ENCODE results near the gene OAT. TPM values are rescaled to one million over a fixed set of nuclear protein-coding genes. Genes with fewer than 3 reads are reported as not detected.
A peak's percentile ranks its signal among the peaks of the same experiment; 100 is the strongest.

Gene OAT
- total and polyA plus RNA-seq, 7 experiments from 2014 or later = 29.6 to 80.0 (median 44.6) TPM

DNA sequence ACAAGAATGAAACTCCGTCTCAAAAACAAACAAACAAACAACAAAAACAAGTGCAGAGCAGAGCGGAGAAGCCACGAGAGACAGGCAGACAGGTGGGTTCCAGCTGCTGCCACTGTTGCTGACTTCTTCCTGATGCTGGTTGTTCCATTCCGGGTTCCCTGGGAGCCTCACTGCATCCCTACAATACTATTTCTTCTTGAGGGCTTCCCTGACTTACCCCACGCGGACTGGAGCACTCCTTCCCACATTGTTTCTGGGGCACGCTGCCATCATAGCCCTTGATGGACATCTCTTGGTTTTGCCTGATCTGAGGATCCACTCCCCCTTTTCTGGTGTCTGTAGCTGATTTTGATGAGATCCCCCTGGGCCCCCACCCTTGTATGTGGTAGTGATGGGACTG is 36.7 kb upstream of the OAT start:
- no peaks in the 10 kb centered on the region for H3K36me3 Mint-ChIP-seq
- intact Hi-C loops (cut with micrococcal nuclease) = no loop called here
- H3K4me3 ChIP-seq (ENCODE audit: low read length) = no peak overlapping the region
- H3K36me3 ChIP-seq (ENCODE audit: control insufficient read depth in 2 of 3, insufficient read depth in 3 of 3, low read length in 3 of 3) = no peaks in the 10 kb centered on the region
- ChIA-PET CTCF (interaction anchor here (0.6 kb wide), 1 partner anchor 11 kb away, joined by 3 read pairs; no protein-coding TSS in a partner anchor), POLR2A (no interaction called here)
- H3K27ac ChIP-seq (ENCODE audit: low read depth, low read length) = no peak overlapping the region
- H3K27me3 Mint-ChIP-seq = peaks cover 55 to 74% (median 66%) of the 10 kb centered on the region in 5 donors
- H3K4me1 ChIP-seq (ENCODE audit: control insufficient read depth in 2 of 2, insufficient read depth in 2 of 2, low read length in 2 of 2) = no peaks in the 10 kb centered on the region
- no peak overlapping the region for H3K4me3 Mint-ChIP-seq
- peaks cover 4 to 6% of the 10 kb centered on the region in 2 donors for H3K27me3 ChIP-seq (ENCODE audit: control insufficient read depth in 2 of 2, insufficient read depth in 2 of 2, low read length in 2 of 2)
- H3K27ac Mint-ChIP-seq = no peak overlapping the region
- H3K9me3 Mint-ChIP-seq = peaks cover 0 to 5% (median 0%) of the 10 kb centered on the region in 11 donors
- H3K4me1 Mint-ChIP-seq = peaks cover 0 to 8% (median 1%) of the 10 kb centered on the region in 7 donors
- DNase-seq (no peak), ATAC-seq (no peak)
- no peaks in the 10 kb centered on the region for H3K9me3 ChIP-seq (ENCODE audit: control insufficient read depth in 2 of 3, low read length in 3 of 3)

GRCh38 chr10:124453960-124454610 is 35.4 kb upstream of the OAT start:
- Histone ChIP-seq H3K4me3 (ENCODE audit: low read length) (no peak overlapping the region), H3K27ac (ENCODE audit: low read depth, low read length) (no peak overlapping the region), H3K27me3 (ENCODE audit: control insufficient read depth in 2 of 2, insufficient read depth in 2 of 2, low read length in 2 of 2) (peaks cover 4 to 6% of the 10 kb centered on the region in 2 donors), H3K36me3 (ENCODE audit: control insufficient read depth in 2 of 3, insufficient read depth in 3 of 3, low read length in 3 of 3) (no peaks in the 10 kb centered on the region), H3K9me3 (ENCODE audit: control insufficient read depth in 2 of 3, low read length in 3 of 3) (no peaks in the 10 kb centered on the region), H3K4me1 (ENCODE audit: control insufficient read depth in 2 of 2, insufficient read depth in 2 of 2, low read length in 2 of 2) (peaks cover 0 to 2% of the 10 kb centered on the region in 2 donors)
- ATAC-seq (no peak), DNase-seq (no peak)
- CTCF ChIA-PET = no interaction called here
- intact Hi-C loops (cut with micrococcal nuclease) = no loop called here
- Mint-ChIP-seq H3K27me3 (peaks cover 63 to 84% (median 73%) of the 10 kb centered on the region in 5 donors), H3K4me3 (no peak overlapping the region), H3K4me1 (peaks cover 0 to 15% (median 10%) of the 10 kb centered on the region in 7 donors), H3K27ac (no peak overlapping the region), H3K9me3 (peaks cover 0 to 5% (median 0%) of the 10 kb centered on the region in 11 donors), H3K36me3 (no peaks in the 10 kb centered on the region)
- POLR2A ChIA-PET = no interaction called here

DNA sequence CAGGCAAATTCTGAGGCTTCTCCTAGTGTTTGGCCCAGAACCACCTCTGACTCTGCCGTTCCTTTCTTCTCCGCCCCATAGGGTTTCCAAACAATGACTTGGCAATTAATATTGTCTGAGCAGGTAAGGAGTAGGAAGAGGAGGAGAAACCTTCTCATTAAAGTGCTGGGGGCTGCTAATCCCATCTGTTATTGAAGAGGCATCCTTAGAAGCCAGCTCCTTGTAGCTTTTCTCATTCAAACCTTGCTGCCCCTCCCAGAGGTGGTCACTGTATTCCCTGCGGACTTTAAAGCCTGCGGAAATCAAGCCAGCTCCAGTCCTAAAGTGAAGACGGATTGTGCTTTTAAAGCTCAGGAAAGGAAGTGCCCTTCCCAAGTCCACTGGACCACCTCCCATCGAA is 32.6 kb upstream of the OAT start:
- Histone ChIP-seq H3K4me1 (ENCODE audit: control insufficient read depth in 2 of 2, insufficient read depth in 2 of 2, low read length in 2 of 2) (peaks cover 0 to 9% of the 10 kb centered on the region in 2 donors), H3K36me3 (ENCODE audit: control insufficient read depth in 2 of 3, insufficient read depth in 3 of 3, low read length in 3 of 3) (no peaks in the 10 kb centered on the region), H3K4me3 (ENCODE audit: low read length) (no peak overlapping the region), H3K9me3 (ENCODE audit: control insufficient read depth in 2 of 3, low read length in 3 of 3) (no peaks in the 10 kb centered on the region), H3K27me3 (ENCODE audit: control insufficient read depth in 2 of 2, insufficient read depth in 2 of 2, low read length in 2 of 2) (peaks cover 6 to 14% of the 10 kb centered on the region in 2 donors), H3K27ac (ENCODE audit: low read depth, low read length) (no peak overlapping the region)
- Mint-ChIP-seq H3K27me3 (peaks cover 72 to 90% (median 77%) of the 10 kb centered on the region in 5 donors), H3K27ac (peak overlapping the region in 1 of 9 donors; percentile 11), H3K4me1 (peaks cover 0 to 26% (median 20%) of the 10 kb centered on the region in 7 donors), H3K9me3 (peaks cover 0 to 7% (median 0%) of the 10 kb centered on the region in 11 donors), H3K4me3 (peak overlapping the region in 4 of 10 donors; percentile 12 to 59 (median 36)), H3K36me3 (peaks cover 0 to 3% (median 0%) of the 10 kb centered on the region in 5 donors)
- ATAC-seq = no peak
- ChIA-PET POLR2A (no interaction called here), CTCF (interaction anchor here (0.5 kb wide), 1 partner anchor 88 kb away, joined by 4 read pairs; no protein-coding TSS in a partner anchor)
- intact Hi-C loops (cut with micrococcal nuclease) = no loop called here
- no peak for DNase-seq

DNA sequence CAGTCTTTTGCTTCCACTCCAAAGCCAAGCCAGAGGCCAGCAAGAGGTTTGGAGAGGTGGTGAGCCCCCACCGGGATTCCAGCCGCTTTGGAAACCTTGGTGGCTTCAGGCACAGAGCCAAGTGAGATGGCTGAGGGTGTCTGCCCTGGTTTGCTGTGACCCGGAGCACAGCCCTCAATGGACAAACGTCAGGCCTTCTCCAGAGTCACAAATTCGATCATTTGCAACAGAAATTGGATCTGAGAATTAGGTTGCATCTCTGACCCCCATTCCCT is 32.0 kb upstream of the OAT start:
- peaks cover 0 to 26% (median 20%) of the 10 kb centered on the region in 7 donors for H3K4me1 Mint-ChIP-seq
- peaks cover 0 to 9% of the 10 kb centered on the region in 2 donors for H3K4me1 ChIP-seq (ENCODE audit: control insufficient read depth in 2 of 2, insufficient read depth in 2 of 2, low read length in 2 of 2)
- H3K36me3 ChIP-seq (ENCODE audit: control insufficient read depth in 2 of 3, insufficient read depth in 3 of 3, low read length in 3 of 3) = no peaks in the 10 kb centered on the region
- peaks cover 6 to 14% of the 10 kb centered on the region in 2 donors for H3K27me3 ChIP-seq (ENCODE audit: control insufficient read depth in 2 of 2, insufficient read depth in 2 of 2, low read length in 2 of 2)
- intact Hi-C loops (cut with micrococcal nuclease) = no loop called here
- peak overlapping the region in 7 of 10 donors; percentile 5 to 77 (median 49) for H3K4me3 Mint-ChIP-seq
- no peak overlapping the region for H3K4me3 ChIP-seq (ENCODE audit: low read length)
- H3K27ac Mint-ChIP-seq = no peak overlapping the region
- no peak overlapping the region for H3K27ac ChIP-seq (ENCODE audit: low read depth, low read length)
- peaks cover 0 to 4% (median 0%) of the 10 kb centered on the region in 11 donors for H3K9me3 Mint-ChIP-seq
- peaks cover 0 to 3% (median 0%) of the 10 kb centered on the region in 5 donors for H3K36me3 Mint-ChIP-seq
- H3K27me3 Mint-ChIP-seq = peaks cover 72 to 90% (median 77%) of the 10 kb centered on the region in 5 donors
- ChIA-PET POLR2A (no interaction called here), CTCF (no interaction called here)
- H3K9me3 ChIP-seq (ENCODE audit: control insufficient read depth in 2 of 3, low read length in 3 of 3) = no peaks in the 10 kb centered on the region
- ATAC-seq (no peak), DNase-seq (no peak)

GRCh38 chr10:124450012-124450782 is 31.5 kb upstream of the OAT start, which contains the start of gene NKX1-2:
NKX1-2 (minus strand) TSS chr10:124450035; CDS start chr10:124449943, 92 bp downstream.
- Histone ChIP-seq H3K9me3 (ENCODE audit: control insufficient read depth in 2 of 3, low read length in 3 of 3) (no peaks in the 10 kb centered on the region), H3K4me1 (ENCODE audit: control insufficient read depth in 2 of 2, insufficient read depth in 2 of 2, low read length in 2 of 2) (peaks cover 0 to 9% of the 10 kb centered on the region in 2 donors), H3K27me3 (ENCODE audit: control insufficient read depth in 2 of 2, insufficient read depth in 2 of 2, low read length in 2 of 2) (peaks cover 6 to 14% of the 10 kb centered on the region in 2 donors), H3K4me3 (ENCODE audit: low read length) (no peak within 1 kb of the TSS), H3K36me3 (ENCODE audit: control insufficient read depth in 2 of 3, insufficient read depth in 3 of 3, low read length in 3 of 3) (no peaks in the 10 kb centered on the region), H3K27ac (ENCODE audit: low read depth, low read length) (no peak within 1 kb of the TSS)
- Mint-ChIP-seq H3K4me3 (peak within 1 kb of the TSS; percentile 29 to 87 (median 61)), H3K27ac (no peak within 1 kb of the TSS), H3K27me3 (peaks cover 68 to 90% (median 78%) of the 10 kb centered on the region in 5 donors), H3K9me3 (peaks cover 0 to 4% (median 0%) of the 10 kb centered on the region in 11 donors), H3K36me3 (peaks cover 0 to 3% (median 0%) of the 10 kb centered on the region in 5 donors), H3K4me1 (peaks cover 0 to 26% (median 20%) of the 10 kb centered on the region in 7 donors)
- no peak for DNase-seq
- ChIA-PET POLR2A (no interaction called here), CTCF (no interaction called here)
- no peak for ATAC-seq
- intact Hi-C loops (cut with micrococcal nuclease) = no loop called here

GRCh38 chr10:124449170-124450011 is 30.7 kb upstream of the OAT start:
- peaks cover 68 to 88% (median 77%) of the 10 kb centered on the region in 5 donors for H3K27me3 Mint-ChIP-seq
- H3K4me1 Mint-ChIP-seq = peaks cover 0 to 26% (median 20%) of the 10 kb centered on the region in 7 donors
- intact Hi-C loops (cut with micrococcal nuclease) = loop anchor here in 1 of 2 donors (10.0 kb wide), 1 partner anchor 715 kb away; the partner anchor contains the start of gene CTBP2
- Histone ChIP-seq H3K27ac (ENCODE audit: low read depth, low read length) (no peak overlapping the region), H3K4me1 (ENCODE audit: control insufficient read depth in 2 of 2, insufficient read depth in 2 of 2, low read length in 2 of 2) (peaks cover 0 to 9% of the 10 kb centered on the region in 2 donors), H3K36me3 (ENCODE audit: control insufficient read depth in 2 of 3, insufficient read depth in 3 of 3, low read length in 3 of 3) (no peaks in the 10 kb centered on the region), H3K4me3 (ENCODE audit: low read length) (no peak overlapping the region), H3K27me3 (ENCODE audit: control insufficient read depth in 2 of 2, insufficient read depth in 2 of 2, low read length in 2 of 2) (peaks cover 6 to 14% of the 10 kb centered on the region in 2 donors), H3K9me3 (ENCODE audit: control insufficient read depth in 2 of 3, low read length in 3 of 3) (no peaks in the 10 kb centered on the region)
- no peak overlapping the region for H3K27ac Mint-ChIP-seq
- H3K4me3 Mint-ChIP-seq = peak overlapping the region in 8 of 10 donors; percentile 16 to 87 (median 50)
- POLR2A ChIA-PET = no interaction called here
- peaks cover 0 to 3% (median 0%) of the 10 kb centered on the region in 5 donors for H3K36me3 Mint-ChIP-seq
- DNase-seq (no peak), ATAC-seq (no peak)
- CTCF ChIA-PET = no interaction called here
- H3K9me3 Mint-ChIP-seq = peaks cover 0 to 4% (median 0%) of the 10 kb centered on the region in 11 donors

All from naive thymus-derived CD4-positive, alpha-beta T cell (primary cell).